NCI-H1105 treated with DMSO at 0.1 percent for 48 hours (cell line): Measurements from ENCODE around the gene F12.
"Not testable (repeated sequence)": the region's sequence is repeated elsewhere in the genome, so short reads cannot be mapped to it uniquely, and the experiment has no call there.

Source experiments
- DNase-seq: peaks from one replicate; lab custom pipeline; 2025; lab: John Stamatoyannopoulos, UW

Gene F12

DNA sequence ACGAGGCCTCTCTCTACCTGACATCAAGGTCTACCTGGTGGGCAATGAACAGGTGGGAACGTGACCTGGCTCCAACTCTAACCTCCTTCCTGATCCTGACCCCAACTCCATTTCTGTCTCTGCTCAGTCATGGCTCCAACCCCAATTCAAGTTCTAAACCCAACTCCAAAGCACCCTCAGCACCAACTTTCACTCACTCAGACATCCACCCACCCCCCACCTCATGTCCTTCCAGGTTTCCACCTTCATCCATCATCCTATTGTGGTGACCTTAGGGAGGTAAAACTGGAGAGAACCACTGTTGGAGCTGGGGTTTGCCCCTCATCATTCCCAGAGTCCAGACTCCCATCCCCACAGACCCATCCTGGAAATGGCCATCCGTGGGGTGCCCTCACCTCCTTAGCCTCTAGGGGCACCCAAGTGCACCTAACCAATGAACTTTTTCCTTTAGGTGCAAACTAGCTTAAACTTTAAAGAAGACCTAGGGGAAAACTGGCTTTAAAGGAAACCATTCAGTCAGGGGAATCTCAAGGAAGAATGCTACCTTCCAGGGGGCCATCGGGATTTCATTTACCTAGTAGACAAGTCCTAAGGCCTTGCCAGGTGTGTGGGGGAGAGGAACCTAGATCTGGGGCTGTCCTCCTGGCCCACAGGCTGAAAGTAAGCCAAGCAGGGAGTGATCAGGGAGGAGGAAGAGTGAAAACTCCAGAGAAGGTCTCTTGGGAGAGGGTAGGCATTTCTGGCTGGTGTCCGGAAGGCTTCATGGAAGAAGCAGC lies 40.3 kb downstream of the F12 start:
- DNase-seq: no peak

GRCh38 chr5:177367981-177368868 lies 41.1 kb downstream of the F12 start:
- DNase-seq: no peak

DNA sequence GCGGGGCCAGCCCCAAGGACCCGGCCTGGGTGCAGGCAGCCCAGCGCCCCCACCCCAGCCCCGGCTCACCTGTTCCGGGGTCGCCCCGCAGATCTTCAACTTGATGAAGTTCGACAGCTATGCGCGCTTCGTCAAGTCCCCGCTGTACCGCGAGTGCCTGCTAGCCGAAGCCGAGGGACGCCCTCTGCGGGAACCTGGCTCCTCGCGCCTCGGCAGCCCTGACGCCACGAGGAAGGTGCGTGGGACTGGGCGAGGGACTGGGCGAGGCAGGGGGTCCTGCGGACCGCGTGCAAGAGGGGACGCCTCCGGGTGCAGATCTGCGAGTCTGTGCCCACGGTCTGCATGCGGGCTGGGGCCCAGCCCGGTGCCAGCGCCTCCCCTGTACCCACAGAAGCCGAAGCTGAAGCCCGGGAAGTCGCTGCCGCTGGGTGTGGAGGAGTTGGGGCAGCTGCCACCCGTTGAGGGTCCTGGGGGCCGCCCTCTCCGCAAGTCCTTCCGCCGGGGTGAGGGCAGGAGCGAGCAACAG lies 42.0 kb downstream of the F12 start:
- no peak for DNase-seq

GRCh38 chr5:177366528-177367322 lies 42.6 kb downstream of the F12 start:
- no peak for DNase-seq

DNA sequence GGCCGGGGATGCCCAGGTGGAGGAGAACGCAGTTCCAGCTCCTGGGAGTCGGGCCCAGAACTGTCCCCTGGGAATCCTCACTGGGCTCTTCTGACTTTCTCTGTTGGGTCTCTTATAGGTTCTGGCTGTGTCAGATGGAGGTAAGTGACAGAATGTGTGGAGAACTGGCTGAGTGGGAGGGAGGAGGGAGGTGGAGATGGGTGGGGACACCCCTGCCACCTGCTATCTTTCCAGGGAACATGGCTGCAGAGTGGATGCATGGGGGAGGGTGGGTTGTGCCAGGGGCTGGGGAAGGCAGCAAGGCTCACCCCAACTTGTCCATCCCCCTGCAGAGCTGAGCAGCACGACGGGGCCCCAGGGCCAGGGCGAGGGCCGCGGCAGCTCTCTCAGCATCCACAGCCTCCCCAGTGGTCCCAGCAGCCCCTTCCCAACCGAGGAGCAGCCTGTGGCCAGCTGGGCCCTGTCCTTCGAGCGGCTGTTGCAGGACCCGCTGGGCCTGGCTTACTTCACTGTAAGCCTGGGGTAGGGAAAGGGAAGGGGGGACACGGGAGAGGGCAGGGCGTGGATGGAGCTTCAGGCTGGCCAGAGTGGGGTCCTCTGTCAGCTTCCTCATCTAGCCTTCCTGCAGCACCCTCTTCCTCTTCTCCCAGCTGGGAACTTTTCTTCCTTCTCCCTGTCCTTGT lies 43.4 kb downstream of the F12 start:
- no peak for DNase-seq

GRCh38 chr5:177364159-177364962 lies 45.0 kb downstream of the F12 start:
- no peak for DNase-seq

- no peak for DNase-seq
Observed at GRCh38 chr5:177363565-177363964, 45.8 kb downstream of the F12 start.

DNA sequence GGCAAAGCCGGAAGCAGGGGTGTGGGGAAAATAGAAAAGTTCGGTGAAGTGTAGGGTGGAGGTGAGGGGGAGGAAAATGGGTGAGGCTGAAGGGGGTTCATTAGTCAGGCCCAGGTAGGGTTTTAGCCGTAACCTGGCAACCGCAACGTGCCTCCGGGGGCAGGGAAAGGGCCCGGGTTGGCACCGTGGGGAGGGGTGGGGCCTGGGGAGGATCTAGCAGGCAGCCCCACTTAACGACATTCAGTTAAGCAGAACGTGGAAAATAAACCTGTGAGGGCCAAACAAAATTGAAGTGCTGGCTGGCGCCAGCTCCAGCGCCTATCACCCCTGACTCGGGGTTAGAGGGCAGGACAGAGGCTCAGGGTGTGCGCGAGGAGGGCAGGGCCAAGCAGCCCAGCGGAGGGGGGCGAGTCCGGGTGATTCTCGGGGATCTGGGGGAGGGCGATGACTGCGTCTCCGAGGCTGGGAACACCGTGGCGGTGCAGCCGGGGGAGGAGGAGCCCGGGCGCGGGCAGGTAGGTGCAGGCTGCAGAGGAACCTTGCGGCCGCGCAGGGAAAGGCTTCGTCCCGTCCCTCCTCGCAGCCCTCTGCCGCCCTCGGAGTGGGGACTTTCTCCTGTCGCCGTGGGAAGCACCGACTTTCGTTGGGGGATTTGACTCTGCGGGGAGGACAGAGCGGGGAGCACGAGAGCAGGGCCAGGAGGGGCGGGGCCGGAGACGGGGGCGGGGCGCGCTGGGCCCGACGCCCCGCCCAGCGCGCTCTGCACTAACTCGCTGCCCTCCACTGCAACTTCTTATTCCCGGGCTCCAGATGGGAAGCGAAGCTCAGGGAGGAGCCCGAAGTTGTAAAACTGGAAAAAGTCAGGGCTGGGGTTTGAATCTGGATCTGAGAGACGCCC lies 46.5 kb downstream of the F12 start:
- DNase-seq: peak; percentile 58

- DNase-seq: no peak
Observed at GRCh38 chr5:177362292-177362609, 47.1 kb downstream of the F12 start.

DNA sequence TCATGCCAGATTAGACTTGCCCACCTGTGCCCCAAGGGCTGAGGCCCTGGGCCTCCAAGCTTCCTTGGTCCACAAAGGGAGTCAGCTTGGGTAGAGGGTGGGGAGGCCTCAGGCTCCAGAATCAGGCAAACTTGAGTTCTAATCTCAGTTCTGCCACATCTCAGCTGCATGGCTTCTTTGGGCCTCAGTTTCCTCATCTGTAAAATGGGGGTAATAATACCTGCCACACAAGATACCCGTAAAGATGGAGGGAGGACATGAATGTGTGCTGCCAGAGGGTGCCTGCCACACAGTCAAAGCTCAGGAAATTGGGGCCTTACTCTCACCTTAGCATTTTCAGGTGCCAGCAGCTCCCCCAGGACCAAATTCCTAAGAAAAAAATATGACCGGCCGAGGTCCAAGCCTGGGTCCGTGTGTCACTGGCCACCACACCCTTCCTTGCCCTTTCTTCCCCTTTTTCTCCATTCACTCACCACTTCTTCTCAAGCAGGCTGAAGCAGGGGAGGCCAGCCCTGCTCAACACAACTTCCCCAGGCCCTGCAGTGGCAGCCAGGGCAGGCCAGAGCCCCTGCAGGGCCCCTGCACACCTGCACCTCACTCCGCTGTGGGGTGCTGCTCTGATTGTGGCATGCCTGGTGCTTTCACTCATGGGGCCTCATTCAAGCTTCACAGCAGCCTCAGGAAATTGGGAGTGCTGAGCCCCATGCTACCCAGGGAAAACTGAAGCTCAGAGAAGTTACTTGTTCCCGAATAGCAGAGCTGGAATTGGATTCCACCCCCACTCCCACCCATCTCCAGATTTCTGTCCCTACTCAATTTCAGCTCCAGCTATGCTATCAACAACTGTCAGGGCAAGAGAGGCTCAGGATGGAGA lies 47.7 kb downstream of the F12 start:
- DNase-seq: no peak

DNA sequence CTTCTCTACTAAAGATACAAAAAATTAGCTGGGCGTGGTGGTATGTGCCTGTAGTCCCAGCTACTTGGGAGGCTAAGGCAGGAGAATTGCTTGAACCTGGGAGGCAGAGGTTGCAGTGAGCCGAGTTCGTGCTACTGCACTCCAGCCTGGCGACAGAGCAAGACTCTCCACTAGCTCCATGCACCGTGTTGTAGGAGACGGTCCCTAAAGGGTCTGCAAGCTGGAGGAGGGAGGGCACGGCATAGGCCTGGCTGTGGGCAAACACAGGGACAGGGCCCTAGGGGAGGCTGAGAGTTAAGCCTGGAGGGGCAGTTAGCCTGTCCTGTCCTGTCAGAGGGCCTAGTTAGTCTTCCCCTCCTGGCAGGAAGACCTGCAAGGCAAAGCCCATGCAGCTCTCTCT lies 48.6 kb downstream of the F12 start:
- not testable (repeated sequence) for DNase-seq

DNA sequence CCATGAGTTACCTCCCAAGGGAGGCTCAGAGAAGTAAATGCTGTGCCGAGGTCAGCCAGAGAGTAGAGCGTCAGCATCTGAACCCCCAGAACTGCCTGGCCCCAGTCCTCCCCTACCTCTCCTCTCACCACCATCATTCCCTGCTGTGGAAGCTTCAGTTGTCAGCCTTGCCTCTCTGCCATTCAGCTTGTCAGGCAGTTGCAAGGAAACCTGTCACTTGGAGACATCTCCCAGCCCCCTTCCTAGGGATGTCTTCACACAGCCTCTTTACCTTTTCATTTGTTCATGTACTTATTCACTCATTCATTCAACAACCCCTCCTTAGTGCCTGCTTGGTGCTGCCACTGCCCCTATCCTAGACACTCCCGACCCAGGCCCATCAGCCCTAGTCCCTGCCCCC lies 49.5 kb downstream of the F12 start:
- DNase-seq: no peak

DNA sequence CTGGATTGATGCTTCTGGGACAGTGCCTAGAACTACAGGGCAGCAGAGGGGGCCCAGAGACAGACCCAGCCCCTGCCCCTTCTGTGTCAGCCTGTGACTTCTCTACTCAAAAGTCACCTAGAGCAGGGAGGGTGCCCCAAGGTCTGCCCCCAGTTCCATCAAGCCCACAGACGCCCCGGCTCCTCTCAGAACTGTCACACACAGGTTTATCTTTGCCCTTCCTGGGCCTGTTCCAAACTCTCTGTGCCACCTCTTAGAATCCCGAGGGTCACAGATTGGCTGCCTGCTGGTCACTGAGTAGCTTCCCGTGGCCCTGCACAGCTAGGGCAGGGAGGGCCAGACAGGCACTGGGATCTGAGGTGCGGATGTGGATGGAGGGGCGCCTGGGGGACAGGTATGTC lies 49.9 kb downstream of the F12 start:
- DNase-seq: no peak

GRCh38 chr5:177358370-177358819 lies 51.0 kb downstream of the F12 start:
- no peak for DNase-seq

DNA sequence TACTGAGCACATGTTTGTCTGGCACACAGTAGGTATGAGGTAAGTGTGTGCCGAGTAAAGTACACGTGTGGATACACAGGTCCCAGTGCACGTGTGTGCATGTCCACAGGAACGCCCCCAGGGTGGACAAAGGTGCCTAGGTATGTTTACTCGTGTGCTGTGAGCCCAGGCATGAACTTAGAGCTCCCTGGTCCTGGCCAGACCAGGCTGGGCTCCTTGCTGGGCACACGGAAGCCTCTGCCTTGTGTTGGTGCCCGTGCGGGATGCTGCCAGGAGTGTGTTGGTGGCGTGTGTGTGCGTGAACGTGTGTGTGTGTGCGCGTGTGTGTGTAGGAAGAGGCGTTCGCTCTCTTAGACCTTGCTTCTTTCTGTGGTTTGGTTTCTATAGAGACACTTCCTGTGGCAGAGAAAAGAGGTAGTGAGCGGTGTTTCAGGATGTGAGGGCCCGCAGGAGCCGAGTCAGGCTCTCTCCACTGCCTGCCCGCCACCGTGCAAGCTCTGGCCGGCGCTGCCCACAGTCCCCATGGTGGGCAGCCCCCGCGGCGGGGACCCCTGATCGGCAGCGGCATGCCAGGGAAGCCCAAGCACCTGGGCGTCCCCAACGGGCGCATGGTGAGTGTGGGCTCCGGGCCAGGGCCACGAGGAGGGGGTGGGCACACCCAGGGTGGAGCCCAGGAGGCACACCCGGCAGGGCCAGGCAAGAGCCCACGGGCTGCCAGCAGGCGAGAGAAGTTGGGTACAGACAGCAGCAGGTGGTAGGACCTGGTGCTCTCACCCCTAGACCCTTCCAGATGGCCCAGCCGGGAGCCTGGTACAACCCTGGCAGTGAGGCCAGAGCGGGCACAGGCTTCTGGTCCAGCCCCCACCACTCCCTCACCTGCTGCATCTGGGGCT lies 51.7 kb downstream of the F12 start, which contains the start of gene RGS14:
TSS of gene RGS14 (plus strand) at position 466 of the 893 bp plus-strand sequence. CDS start at position 567, 101 bp downstream.
- DNase-seq: peak; percentile 43

GRCh38 chr5:177357146-177357458 lies 52.3 kb downstream of the F12 start:
- no peak for DNase-seq

- no peak for DNase-seq
Observed at GRCh38 chr5:177356746-177357145, 52.6 kb downstream of the F12 start.

DNA sequence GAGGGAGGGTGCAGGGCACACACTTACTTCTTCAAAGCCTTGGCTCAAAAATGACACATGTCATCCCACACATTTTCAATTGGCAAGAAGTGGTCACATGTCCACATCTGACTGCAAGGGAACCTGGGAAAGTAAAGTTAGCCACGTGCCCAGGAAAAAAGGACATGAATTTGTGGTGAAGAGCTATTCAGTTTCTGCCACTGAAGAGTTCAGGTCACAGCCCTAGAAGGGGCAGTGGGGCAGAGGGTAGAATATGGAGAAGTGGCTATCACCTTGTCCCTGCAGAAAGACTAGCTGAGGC lies 53.5 kb downstream of the F12 start:
- DNase-seq: no peak
